Fibroblast of villous mesenchyme (primary cell): ENCODE results near the gene FBXL2. TPM values are rescaled to one million over a fixed set of nuclear protein-coding genes. Genes with fewer than 3 reads are reported as not detected.
"Not testable (repeated sequence)": the region's sequence is repeated elsewhere in the genome, so short reads cannot be mapped to it uniquely, and the experiment has no call there.

Experiments used
- DNase-seq: peaks from one replicate; pipeline ENCODE4 v3.0.0-alpha.2; 2010; ENCODE audit warnings: low read depth
- H3K4me3 ChIP-seq: 2 replicates; pipeline ENCODE4 v1.5.1; 2011; ENCODE audit warnings: low read depth, mild to moderate bottlenecking, low read length
- total RNA-seq: library from RNA; depleted of rRNA; stranded (reverse); fragments of >200 nt; gene quantifications from 2 replicates; pipeline ENCODE4 v1.2.3, GENCODE V29; 2012
- TF ChIP-seq, protein P1 (sequence below): IDR thresholded peaks from 2 replicates; pipeline ENCODE4 v1.5.1; 2012; ENCODE audit warnings: low read depth, mild to moderate bottlenecking, low read length; ENCODE audit not compliant: insufficient read depth

FBXL2 gene
- total RNA-seq, 1 donor, result 16.8 TPM

DNA sequence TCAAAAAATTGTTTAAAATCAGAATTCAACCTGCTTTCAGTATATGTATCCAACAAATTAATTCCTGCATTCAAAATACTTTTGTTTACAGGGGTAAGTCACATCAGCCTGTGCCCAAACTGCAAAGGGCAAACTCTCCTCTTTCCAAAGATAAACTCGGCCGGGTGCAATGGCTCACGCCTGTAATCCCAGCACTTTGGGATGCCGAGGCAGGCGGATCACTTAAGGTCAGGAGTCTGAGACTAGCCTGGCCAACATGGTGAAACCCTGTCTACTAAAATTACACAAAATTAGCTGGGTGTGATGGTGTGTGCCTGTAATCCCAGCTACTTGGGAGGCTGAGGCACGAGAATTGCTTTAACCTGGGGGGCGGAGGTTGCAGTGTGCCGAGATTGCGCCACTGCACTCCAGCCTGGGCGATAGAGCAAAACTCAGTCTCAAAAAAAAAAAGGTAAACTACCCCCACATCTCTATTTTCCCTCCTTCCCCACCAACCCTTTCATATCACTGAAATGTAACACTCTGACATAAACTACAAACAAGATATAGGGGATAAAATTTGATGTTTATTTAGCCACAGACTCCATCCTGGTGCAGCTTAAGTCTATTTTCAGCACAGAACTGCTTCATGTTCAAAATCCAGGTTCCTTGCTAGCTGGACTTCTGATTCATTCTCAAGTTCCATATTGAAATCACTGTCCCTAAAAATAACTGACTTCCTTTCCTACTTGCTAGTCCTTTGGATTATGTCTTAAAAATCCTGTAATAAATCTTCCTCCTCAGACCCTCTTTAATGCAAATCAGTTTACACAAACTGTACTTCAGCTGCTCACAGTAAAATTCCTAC lies 147.6 kb downstream of the FBXL2 start:
- TF ChIP-seq, protein P1, sequence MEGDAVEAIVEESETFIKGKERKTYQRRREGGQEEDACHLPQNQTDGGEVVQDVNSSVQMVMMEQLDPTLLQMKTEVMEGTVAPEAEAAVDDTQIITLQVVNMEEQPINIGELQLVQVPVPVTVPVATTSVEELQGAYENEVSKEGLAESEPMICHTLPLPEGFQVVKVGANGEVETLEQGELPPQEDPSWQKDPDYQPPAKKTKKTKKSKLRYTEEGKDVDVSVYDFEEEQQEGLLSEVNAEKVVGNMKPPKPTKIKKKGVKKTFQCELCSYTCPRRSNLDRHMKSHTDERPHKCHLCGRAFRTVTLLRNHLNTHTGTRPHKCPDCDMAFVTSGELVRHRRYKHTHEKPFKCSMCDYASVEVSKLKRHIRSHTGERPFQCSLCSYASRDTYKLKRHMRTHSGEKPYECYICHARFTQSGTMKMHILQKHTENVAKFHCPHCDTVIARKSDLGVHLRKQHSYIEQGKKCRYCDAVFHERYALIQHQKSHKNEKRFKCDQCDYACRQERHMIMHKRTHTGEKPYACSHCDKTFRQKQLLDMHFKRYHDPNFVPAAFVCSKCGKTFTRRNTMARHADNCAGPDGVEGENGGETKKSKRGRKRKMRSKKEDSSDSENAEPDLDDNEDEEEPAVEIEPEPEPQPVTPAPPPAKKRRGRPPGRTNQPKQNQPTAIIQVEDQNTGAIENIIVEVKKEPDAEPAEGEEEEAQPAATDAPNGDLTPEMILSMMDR, result no peak

DNA sequence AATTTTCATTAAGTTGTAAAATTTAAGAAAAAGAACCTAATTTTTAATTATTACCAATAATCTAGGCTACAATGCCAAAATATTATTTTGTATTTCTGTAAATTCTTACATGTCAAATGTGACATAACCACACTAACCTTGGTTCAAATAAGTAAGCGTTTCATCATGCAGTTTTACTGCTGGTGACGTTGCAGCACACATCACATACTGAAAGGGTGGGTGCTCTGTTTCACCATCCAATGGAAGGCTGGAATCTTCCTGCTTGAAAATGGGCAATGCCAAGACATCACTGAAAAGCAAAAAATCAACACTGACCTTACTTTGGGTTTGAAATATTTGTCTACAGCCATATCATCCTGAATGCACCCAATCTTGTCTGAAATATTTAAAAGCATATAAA lies 148.2 kb downstream of the FBXL2 start:
- DNase-seq, result peak; percentile 52

More for the DNA sequence above, 147.6 kb downstream of the FBXL2 start:
- no peak overlapping the region for H3K4me3 ChIP-seq
- DNase-seq, result no peak

DNA sequence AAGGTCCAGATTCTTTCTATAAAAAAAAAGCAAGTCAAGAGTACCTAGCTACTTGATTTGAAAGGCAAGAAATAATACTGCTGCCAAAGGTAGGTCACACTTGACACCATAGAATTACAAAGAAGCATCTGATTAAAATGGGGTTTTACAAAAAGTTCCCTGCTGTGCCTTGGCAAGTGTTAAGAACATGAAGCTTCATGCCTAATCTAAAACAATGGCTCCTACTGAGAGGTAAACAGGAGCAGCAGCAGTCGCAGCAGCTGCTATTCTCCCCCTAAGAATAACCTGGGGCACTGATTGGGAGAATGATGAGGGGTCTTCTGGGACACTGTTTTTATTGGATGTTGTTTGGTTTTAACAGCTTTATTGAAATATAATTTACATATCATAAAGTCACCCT lies 148.8 kb downstream of the FBXL2 start:
- TF ChIP-seq, protein P1, result no peak
- no peak overlapping the region for H3K4me3 ChIP-seq
- DNase-seq, result no peak

More for the DNA sequence above, 148.2 kb downstream of the FBXL2 start:
- TF ChIP-seq, protein P1, result no peak
- H3K4me3 ChIP-seq, result no peak overlapping the region

DNA sequence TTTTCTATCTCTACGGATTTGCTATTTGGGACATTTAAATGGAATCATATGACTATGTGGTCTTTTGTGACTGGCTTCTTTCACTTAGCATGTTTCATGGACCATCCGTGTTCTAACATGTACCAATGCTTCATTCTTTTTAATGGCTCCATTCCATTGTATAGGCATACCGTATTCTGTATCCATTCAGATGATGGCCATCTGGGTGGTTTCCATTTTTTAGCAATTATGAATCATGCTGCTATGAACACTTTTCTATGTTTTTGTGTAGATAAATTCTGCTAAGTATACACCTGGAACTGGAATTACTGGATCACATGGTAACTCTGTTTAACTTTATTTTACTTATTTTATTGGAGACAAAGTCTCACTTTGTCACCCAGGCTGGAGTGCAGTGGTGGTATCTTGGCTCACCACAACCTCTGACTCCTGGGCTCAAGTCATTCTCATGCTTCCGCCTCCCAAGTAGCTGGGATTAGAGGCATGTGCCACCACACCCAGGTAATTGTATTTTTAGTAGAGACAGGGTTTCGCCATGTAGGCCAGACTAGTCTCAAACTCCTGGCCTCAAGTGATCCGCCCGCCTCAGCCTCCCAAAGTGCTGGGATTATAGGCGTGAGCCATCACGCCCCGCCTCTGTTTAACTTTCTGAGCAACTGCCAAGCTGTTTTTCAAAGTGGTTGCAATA lies 149.5 kb downstream of the FBXL2 start:
- TF ChIP-seq, protein P1, result no peak
- no peak overlapping the region for H3K4me3 ChIP-seq
- no peak for DNase-seq

DNA sequence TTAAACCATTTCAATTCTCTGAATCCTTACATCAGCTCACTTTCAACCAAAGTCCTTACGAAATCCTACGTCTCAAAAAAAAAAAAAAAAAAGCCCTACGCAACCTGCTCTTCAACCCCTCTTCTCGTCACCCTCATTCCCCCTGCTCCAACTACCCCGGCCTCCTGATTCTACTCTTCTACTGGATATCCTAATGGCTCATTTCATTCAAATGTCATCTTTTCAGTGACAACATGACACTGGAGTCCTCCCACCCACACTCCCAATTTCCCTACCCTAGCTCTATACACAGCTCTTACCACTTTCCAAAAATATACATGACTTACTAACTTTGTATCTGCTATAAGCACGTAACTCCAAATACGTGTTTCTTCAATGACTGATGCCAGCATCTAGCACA lies 151.5 kb downstream of the FBXL2 start:
- H3K4me3 ChIP-seq, result no peak overlapping the region
- DNase-seq, result no peak
- TF ChIP-seq, protein P1, result no peak

DNA sequence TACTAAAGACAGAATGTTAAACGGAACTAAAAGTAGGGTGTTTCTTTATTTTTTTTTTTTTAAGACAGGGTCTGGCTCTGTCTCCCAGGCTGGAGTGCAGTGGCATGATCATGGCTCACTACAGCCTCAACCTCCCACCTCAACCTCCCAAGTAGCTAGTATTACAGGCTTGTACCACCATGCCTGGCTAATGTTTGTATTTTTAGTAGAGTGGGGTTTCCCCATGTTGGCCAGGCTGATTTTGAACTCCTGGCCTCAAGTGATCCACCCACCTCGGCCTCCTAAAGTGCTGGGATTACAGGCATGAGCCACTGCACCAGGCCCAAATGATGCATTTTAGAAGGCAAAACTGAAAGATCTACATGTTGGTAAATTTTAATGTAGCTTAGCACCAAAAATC lies 152.1 kb downstream of the FBXL2 start:
- not testable (repeated sequence) for DNase-seq, H3K4me3 ChIP-seq

DNA sequence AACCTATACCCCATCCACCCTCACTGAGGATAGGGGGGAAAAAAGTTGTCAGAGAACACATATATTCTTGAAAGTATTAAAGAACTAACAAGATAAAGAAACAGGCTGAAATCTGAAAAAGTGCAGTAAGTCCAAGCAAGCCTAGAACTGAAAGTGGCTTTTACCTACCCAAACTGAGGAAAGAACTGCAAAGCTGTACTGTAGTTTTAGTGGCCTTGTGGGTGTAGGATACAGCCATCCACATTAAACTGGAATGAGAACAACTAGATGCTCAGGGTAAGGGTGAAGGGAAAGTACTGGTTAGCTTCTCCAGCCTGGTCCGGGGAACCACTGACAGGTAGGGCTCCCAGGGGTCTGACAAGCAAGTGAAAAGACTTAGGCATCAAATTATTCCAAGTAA lies 152.8 kb downstream of the FBXL2 start:
- H3K4me3 ChIP-seq, result no peak overlapping the region
- TF ChIP-seq, protein P1, result no peak
- DNase-seq, result no peak
